ENCODE data around the gene AFF3. TPM values are rescaled to one million over a fixed set of nuclear protein-coding genes. Genes with fewer than 3 reads are reported as not detected.

The AFF3 gene
- total and polyA plus RNA-seq, 2 of the 8 experiments (the other 6 are each of a cell fraction or from before 2014, with no cell fraction given): 0.27 to 3.0 TPM

DNA sequence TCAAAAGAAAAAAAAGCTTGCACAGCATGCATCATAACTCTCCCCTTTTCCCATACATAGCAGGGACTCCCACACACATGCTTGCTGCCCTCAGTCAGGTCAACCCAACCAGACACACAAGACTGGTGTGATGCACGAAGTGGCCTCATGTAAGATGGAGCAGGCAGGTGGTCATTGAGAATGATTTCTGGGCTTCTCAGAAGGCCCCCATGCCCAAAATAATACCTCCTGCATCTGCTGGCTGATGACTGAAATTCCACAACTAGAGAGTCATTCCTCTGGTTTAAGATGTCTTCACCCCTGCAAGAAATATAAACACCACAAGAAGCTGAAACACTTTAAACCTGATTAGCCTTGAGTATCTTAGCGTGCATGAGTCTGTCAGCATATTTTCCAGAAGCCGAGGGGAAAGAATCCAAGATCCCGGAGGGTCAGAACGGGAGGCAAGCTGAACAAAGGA lies 131.1 kb downstream of the AFF3 start:
- Histone ChIP-seq H4K5ac (ENCODE audit: insufficient read length, low read depth, low read length) (no peak overlapping the region), H3K27me3 (replicated peaks in 1 of 4; ENCODE audit: control insufficient read depth in 3 of 4, extremely low read depth in 1 of 4, insufficient read depth in 3 of 4, low read length in 3 of 4) (no peaks in the 10 kb centered on the region), H3K23ac (ENCODE audit: insufficient read length) (no peak overlapping the region), H3K36me3 (ENCODE audit: control insufficient read depth in 2 of 4, insufficient read depth in 4 of 4, low read length in 3 of 4) (no peaks in the 10 kb centered on the region), H4K20me1 (replicated peaks in 1 of 2; ENCODE audit: control insufficient read depth in 1 of 2, insufficient read depth in 2 of 2, low read length in 2 of 2) (peaks cover 0 to 6% of the 10 kb centered on the region in 2 experiments), H3K4me2 (ENCODE audit: insufficient read depth in 1 of 2, low read depth in 2 of 2, low read length in 2 of 2) (no peak overlapping the region), H3K14ac (ENCODE audit: insufficient read length) (no peak overlapping the region), H3K23me2 (ENCODE audit: low read depth, low read length) (peaks cover 7% of the 10 kb centered on the region; the same call in 1 of the 2 replicates), H3K4me1 (replicated peaks in 1 of 4; ENCODE audit: control insufficient read depth in 3 of 4, insufficient read depth in 4 of 4, low read length in 3 of 4) (no peaks in the 10 kb centered on the region), H3K4ac (replicated peaks; ENCODE audit: insufficient read length, low read depth, low read length) (no peak overlapping the region), H4K8ac (ENCODE audit: extremely low read depth, insufficient read depth, low read length) (no peak overlapping the region), H2AFZ (ENCODE audit: low read length) (no peak overlapping the region), H3K4me3 (ENCODE audit: extremely low read depth in 1 of 4, insufficient read depth in 2 of 4, low read depth in 3 of 4, low read length in 4 of 4) (no peak overlapping the region), H3K56ac (replicated peaks; ENCODE audit: insufficient read length, low read depth, low read length) (no peak overlapping the region), H2BK15ac (ENCODE audit: low read length) (no peak overlapping the region), H3K79me2 (ENCODE audit: control insufficient read depth in 1 of 2, insufficient read depth in 2 of 2, low read length in 2 of 2) (no peaks in the 10 kb centered on the region), H3K9me3 (ENCODE audit: insufficient read depth in 2 of 2, low read depth in 1 of 2, low read length in 1 of 2) (no peaks in the 10 kb centered on the region; a peak in 1 of 4 replicates), H2BK120ac (replicated peaks; ENCODE audit: low read depth, low read length) (no peak overlapping the region), H3K79me1 (ENCODE audit: low read depth, low read length) (no peaks in the 10 kb centered on the region), H3K18ac (ENCODE audit: extremely low read depth, low read length) (no peak overlapping the region), H2AK5ac (ENCODE audit: low read depth, low read length) (no peak overlapping the region), H3K9ac (replicated peaks in 1 of 4; ENCODE audit: extremely low read depth in 1 of 4, low read depth in 3 of 4, low read length in 3 of 4) (no peak overlapping the region), H2BK20ac (ENCODE audit: low read length) (no peak overlapping the region), H3K27ac (ENCODE audit: low read depth, low read length) (no peak overlapping the region), H4K91ac (replicated peaks; ENCODE audit: insufficient read length, low read length) (no peak overlapping the region), H2BK5ac (ENCODE audit: low read depth, low read length) (no peak overlapping the region), H2BK12ac (ENCODE audit: low read depth, low read length) (no peak overlapping the region)
- FAIRE-seq (no peak), DNase-seq (ENCODE audit: low read depth in 1 of 2, low spot score in 2 of 2) (no peak)
- POLR2A ChIA-PET (ENCODE audit: partially characterized antibody): no interaction called here
- CTCF ChIA-PET (ENCODE audit: partially characterized antibody): interaction anchor here (1.6 kb wide), 1 partner anchor 234 kb away, joined by 3 read pairs; no protein-coding TSS in a partner anchor
- 78% methylated on average over 5 of the region's 5 CpGs; no CpG with 5 or more reads in 1 of the 2 experiments for WGBS, 2 experiments (ENCODE audit: extremely low coverage in 1 of 2, insufficient coverage in 1 of 2, insufficient read length in 1 of 2, insufficient replicate concordance in 2 of 2, low coverage in 1 of 2, low lambda C conversion rate in 2 of 2, missing lambda C conversion rate in 1 of 2)
- no peak for TF ChIP-seq POU5F1 (IDR thresholded peaks at IDR 0.05; ENCODE audit: low read depth, low read length)
- TF ChIP-seq GTF2F1 (IDR thresholded peaks at IDR 0.05; ENCODE audit: borderline replicate concordance, low read depth, low read length): no peak
